Peyer's patch (tissue), 4 donors: ENCODE results near the gene PHACTR3.

ENCODE experiments used
- POLR2A ChIP-seq, 2 donors: fragments of 450-650 bp; IDR thresholded peaks; one replicate each; pipeline ENCODE4 v1.5.1; 2017; ENCODE audit warnings: antibody characterized with exemption in 2 of 2, mild to moderate bottlenecking in 2 of 2, moderate library complexity in 2 of 2
- TF ChIP-seq, protein P1 (sequence below), 6 experiments: fragments of 450-650 bp in 4 of 6; fragments of 200-600 bp in 2 of 6; sonication (generic) in 1 of 6; IDR thresholded peaks; one replicate each; pipeline ENCODE4 v1.5.1; 2017 to 2019; ENCODE audit warnings: antibody characterized with exemption in 6 of 6, mild to moderate bottlenecking in 3 of 6, moderate library complexity in 1 of 6

DNA sequence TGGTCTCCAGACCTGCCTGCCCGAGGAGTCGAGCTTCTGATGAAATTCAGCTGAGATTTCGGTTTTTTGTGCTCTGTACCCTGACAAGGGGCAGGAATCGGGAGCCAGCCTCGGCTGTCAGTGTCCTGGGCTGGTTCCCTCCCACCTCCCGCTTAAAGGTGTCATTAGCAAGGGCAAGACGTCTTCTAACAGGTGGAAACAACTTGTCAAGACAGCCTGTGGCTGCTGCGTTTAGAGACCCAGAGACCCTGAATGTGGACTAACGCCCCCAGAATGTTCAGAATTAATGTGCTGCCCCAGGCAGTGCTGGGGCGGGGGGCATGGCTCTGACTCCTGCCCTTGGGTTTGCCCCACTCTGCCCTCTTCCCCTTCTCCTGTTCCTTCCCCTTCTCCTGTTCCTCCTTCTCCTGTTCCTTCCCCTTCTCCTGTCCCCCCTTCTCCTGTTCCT lies 69.7 kb downstream of the PHACTR3 start:
- TF ChIP-seq POLR2A (IDR thresholded peaks at IDR 0.05): no peak
- TF ChIP-seq, protein P1, sequence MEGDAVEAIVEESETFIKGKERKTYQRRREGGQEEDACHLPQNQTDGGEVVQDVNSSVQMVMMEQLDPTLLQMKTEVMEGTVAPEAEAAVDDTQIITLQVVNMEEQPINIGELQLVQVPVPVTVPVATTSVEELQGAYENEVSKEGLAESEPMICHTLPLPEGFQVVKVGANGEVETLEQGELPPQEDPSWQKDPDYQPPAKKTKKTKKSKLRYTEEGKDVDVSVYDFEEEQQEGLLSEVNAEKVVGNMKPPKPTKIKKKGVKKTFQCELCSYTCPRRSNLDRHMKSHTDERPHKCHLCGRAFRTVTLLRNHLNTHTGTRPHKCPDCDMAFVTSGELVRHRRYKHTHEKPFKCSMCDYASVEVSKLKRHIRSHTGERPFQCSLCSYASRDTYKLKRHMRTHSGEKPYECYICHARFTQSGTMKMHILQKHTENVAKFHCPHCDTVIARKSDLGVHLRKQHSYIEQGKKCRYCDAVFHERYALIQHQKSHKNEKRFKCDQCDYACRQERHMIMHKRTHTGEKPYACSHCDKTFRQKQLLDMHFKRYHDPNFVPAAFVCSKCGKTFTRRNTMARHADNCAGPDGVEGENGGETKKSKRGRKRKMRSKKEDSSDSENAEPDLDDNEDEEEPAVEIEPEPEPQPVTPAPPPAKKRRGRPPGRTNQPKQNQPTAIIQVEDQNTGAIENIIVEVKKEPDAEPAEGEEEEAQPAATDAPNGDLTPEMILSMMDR (IDR thresholded peaks at IDR 0.05): no peak
